Naive B cell (primary cell): ENCODE measurements around the gene LRRC61. TPM values are rescaled to one million over a fixed set of nuclear protein-coding genes. Genes with fewer than 3 reads are reported as not detected.

Experiments
- ATAC-seq, 2 donors: fragments of 150-1000 bp; cut with Tn5 transposase; 2 replicates each; pipeline ENCODE4 v1.10.0; 2021; ENCODE audit warnings: low read depth in 2 of 2, mild to moderate bottlenecking in 2 of 2, moderate library complexity in 2 of 2
- DNase-seq: peaks from one replicate; pipeline ENCODE4 v3.0.0; 2022
- H3K27ac Mint-ChIP-seq, 6 donors: one replicate each; pipeline ENCODE4 v1.8.0; 2020 to 2022; ENCODE audit warnings: mild to moderate bottlenecking in 6 of 6, mixed read lengths in 6 of 6, moderate library complexity in 5 of 6, inconsistent platforms in 2 of 6
- H3K27me3 Mint-ChIP-seq, 3 donors: one replicate each; pipeline ENCODE4 v1.8.0; 2021 to 2022; ENCODE audit warnings: mixed read lengths in 3 of 3, mild to moderate bottlenecking in 1 of 3
- H3K36me3 Mint-ChIP-seq, 2 donors: one replicate each; pipeline ENCODE4 v1.8.0; 2020 to 2022; ENCODE audit warnings: mixed read lengths in 2 of 2, inconsistent platforms in 1 of 2, mild to moderate bottlenecking in 1 of 2
- H3K4me1 Mint-ChIP-seq, 3 donors: one replicate each; pipeline ENCODE4 v1.8.0; 2020 to 2022; ENCODE audit warnings: mixed read lengths in 3 of 3, inconsistent platforms in 1 of 3, mild to moderate bottlenecking in 1 of 3, moderate library complexity in 1 of 3
- H3K4me3 Mint-ChIP-seq, 8 donors: one replicate each; pipeline ENCODE4 v1.8.0; 2020 to 2022; ENCODE audit warnings: mild to moderate bottlenecking in 8 of 8, mixed read lengths in 8 of 8, moderate library complexity in 8 of 8, inconsistent platforms in 2 of 8
- H3K9me3 Mint-ChIP-seq, 7 donors: one replicate each; pipeline ENCODE4 v1.8.0; 2020 to 2022; ENCODE audit warnings: mixed read lengths in 7 of 7, mild to moderate bottlenecking in 5 of 7, inconsistent platforms in 2 of 7, moderate library complexity in 1 of 7
- polyA plus RNA-seq, 6 donors: library from polyadenylated mRNA; unstranded; fragments of 300-500 nt; fragmentation: Illumina TruSeq; gene quantifications; one replicate each; pipeline ENCODE4 v1.2.3, GENCODE V29; 2021; ENCODE audit warnings: low read depth in 6 of 6

LRRC61 gene
- polyA plus RNA-seq, 6 donors from 2014 or later: 15.2 to 28.6 (median 25.4) TPM

- Mint-ChIP-seq H3K4me3 (peak overlapping the region in 4 of 8 donors; percentile 10 to 82 (median 80)), H3K27ac (peak overlapping the region; percentile 26 to 82 (median 56)), H3K4me1 (peaks cover 28 to 32% (median 31%) of the 10 kb centered on the region in 3 donors), H3K36me3 (no peaks in the 10 kb centered on the region), H3K27me3 (no peaks in the 10 kb centered on the region), H3K9me3 (no peaks in the 10 kb centered on the region)
- DNase-seq (peak; percentile 56), ATAC-seq (peak; percentile 82 to 89)
Observed at GRCh38 chr7:150357270-150357669, 34.1 kb downstream of the LRRC61 start.

- Mint-ChIP-seq H3K36me3 (no peaks in the 10 kb centered on the region), H3K27ac (peak overlapping the region in 5 of 6 donors; percentile 54 to 88 (median 77)), H3K4me3 (peak overlapping the region in 2 of 8 donors; percentile 10 to 80), H3K4me1 (peaks cover 34 to 37% (median 37%) of the 10 kb centered on the region in 3 donors), H3K27me3 (no peaks in the 10 kb centered on the region), H3K9me3 (no peaks in the 10 kb centered on the region)
- peak in 1 of 2 donors; percentile 3 for ATAC-seq
- no peak for DNase-seq
Observed at GRCh38 chr7:150357771-150358427, 34.7 kb downstream of the LRRC61 start.

GRCh38 chr7:150358433-150358832, 35.3 kb downstream of the LRRC61 start:
- no peaks in the 10 kb centered on the region for H3K27me3 Mint-ChIP-seq
- H3K27ac Mint-ChIP-seq: peak overlapping the region in 4 of 6 donors; percentile 24 to 98 (median 82)
- no peak overlapping the region for H3K4me3 Mint-ChIP-seq
- no peaks in the 10 kb centered on the region for H3K9me3 Mint-ChIP-seq
- ATAC-seq (no peak), DNase-seq (no peak)
- no peaks in the 10 kb centered on the region for H3K36me3 Mint-ChIP-seq
- peaks cover 39 to 43% (median 40%) of the 10 kb centered on the region in 3 donors for H3K4me1 Mint-ChIP-seq

GRCh38 chr7:150358988-150359621, 36.0 kb downstream of the LRRC61 start:
- ATAC-seq (no peak), DNase-seq (no peak)
- H3K4me1 Mint-ChIP-seq: peaks cover 45 to 50% (median 46%) of the 10 kb centered on the region in 3 donors
- H3K9me3 Mint-ChIP-seq: no peaks in the 10 kb centered on the region
- H3K27ac Mint-ChIP-seq: peak overlapping the region in 2 of 6 donors; percentile 88 to 98
- H3K4me3 Mint-ChIP-seq: no peak overlapping the region
- H3K36me3 Mint-ChIP-seq: no peaks in the 10 kb centered on the region
- H3K27me3 Mint-ChIP-seq: no peaks in the 10 kb centered on the region

GRCh38 chr7:150359622-150360362, 36.6 kb downstream of the LRRC61 start:
- H3K9me3 Mint-ChIP-seq: no peaks in the 10 kb centered on the region
- peak overlapping the region in 4 of 6 donors; percentile 79 to 98 (median 87) for H3K27ac Mint-ChIP-seq
- ATAC-seq (no peak), DNase-seq (no peak)
- H3K4me3 Mint-ChIP-seq: no peak overlapping the region
- no peaks in the 10 kb centered on the region for H3K27me3 Mint-ChIP-seq
- H3K4me1 Mint-ChIP-seq: peaks cover 47 to 56% (median 49%) of the 10 kb centered on the region in 3 donors
- no peaks in the 10 kb centered on the region for H3K36me3 Mint-ChIP-seq

GRCh38 chr7:150360363-150361058, 37.4 kb downstream of the LRRC61 start:
- H3K36me3 Mint-ChIP-seq: no peaks in the 10 kb centered on the region
- H3K27ac Mint-ChIP-seq: peak overlapping the region in 4 of 6 donors; percentile 34 to 88 (median 82)
- no peaks in the 10 kb centered on the region for H3K27me3 Mint-ChIP-seq
- DNase-seq (no peak), ATAC-seq (no peak)
- H3K9me3 Mint-ChIP-seq: no peaks in the 10 kb centered on the region
- H3K4me1 Mint-ChIP-seq: peaks cover 48 to 64% (median 56%) of the 10 kb centered on the region in 3 donors
- no peak overlapping the region for H3K4me3 Mint-ChIP-seq

GRCh38 chr7:150361402-150361801, 38.2 kb downstream of the LRRC61 start:
- Mint-ChIP-seq H3K27me3 (no peaks in the 10 kb centered on the region), H3K4me3 (peak overlapping the region in 1 of 8 donors; percentile 83), H3K27ac (peak overlapping the region in 4 of 6 donors; percentile 35 to 84 (median 50)), H3K36me3 (no peaks in the 10 kb centered on the region), H3K9me3 (no peaks in the 10 kb centered on the region), H3K4me1 (peaks cover 54 to 70% (median 64%) of the 10 kb centered on the region in 3 donors)
- ATAC-seq (no peak), DNase-seq (no peak)

- Mint-ChIP-seq H3K36me3 (no peaks in the 10 kb centered on the region), H3K27me3 (no peaks in the 10 kb centered on the region), H3K4me1 (peaks cover 52 to 71% (median 67%) of the 10 kb centered on the region in 3 donors), H3K9me3 (no peaks in the 10 kb centered on the region), H3K27ac (peak overlapping the region in 5 of 6 donors; percentile 35 to 84 (median 56)), H3K4me3 (peak overlapping the region in 4 of 8 donors; percentile 30 to 83 (median 56))
- DNase-seq (no peak), ATAC-seq (no peak)
Observed at GRCh38 chr7:150361807-150362621, 38.9 kb downstream of the LRRC61 start.

- H3K27ac Mint-ChIP-seq: peak overlapping the region in 5 of 6 donors; percentile 44 to 100 (median 100)
- ATAC-seq: no peak
- DNase-seq: no peak
- H3K9me3 Mint-ChIP-seq: no peaks in the 10 kb centered on the region
- H3K27me3 Mint-ChIP-seq: no peaks in the 10 kb centered on the region
- peak overlapping the region in 2 of 8 donors; percentile 57 to 77 for H3K4me3 Mint-ChIP-seq
- no peaks in the 10 kb centered on the region for H3K36me3 Mint-ChIP-seq
- peaks cover 46 to 70% (median 68%) of the 10 kb centered on the region in 3 donors for H3K4me1 Mint-ChIP-seq
Observed at GRCh38 chr7:150363370-150363769, 40.2 kb downstream of the LRRC61 start.

GRCh38 chr7:150363872-150364271, 40.7 kb downstream of the LRRC61 start:
- Mint-ChIP-seq H3K27ac (peak overlapping the region; percentile 75 to 100 (median 100)), H3K36me3 (no peaks in the 10 kb centered on the region), H3K4me3 (peak overlapping the region in 7 of 8 donors; percentile 29 to 79 (median 53)), H3K27me3 (no peaks in the 10 kb centered on the region), H3K9me3 (no peaks in the 10 kb centered on the region), H3K4me1 (peaks cover 45 to 70% (median 68%) of the 10 kb centered on the region in 3 donors)
- peak; percentile 62 for DNase-seq
- ATAC-seq: peak; percentile 13 to 16

- H3K27ac Mint-ChIP-seq: peak overlapping the region; percentile 100
- H3K4me3 Mint-ChIP-seq: peak overlapping the region in 5 of 8 donors; percentile 62 to 90 (median 82)
- H3K9me3 Mint-ChIP-seq: no peaks in the 10 kb centered on the region
- H3K36me3 Mint-ChIP-seq: no peaks in the 10 kb centered on the region
- H3K4me1 Mint-ChIP-seq: peaks cover 39 to 80% (median 73%) of the 10 kb centered on the region in 3 donors
- H3K27me3 Mint-ChIP-seq: no peaks in the 10 kb centered on the region
- ATAC-seq (no peak), DNase-seq (no peak)
Observed at GRCh38 chr7:150365194-150365593, 42.0 kb downstream of the LRRC61 start.

GRCh38 chr7:150365673-150366398, 42.7 kb downstream of the LRRC61 start:
- Mint-ChIP-seq H3K4me3 (peak overlapping the region; percentile 62 to 90 (median 82)), H3K9me3 (no peaks in the 10 kb centered on the region), H3K36me3 (no peaks in the 10 kb centered on the region), H3K4me1 (peaks cover 43 to 85% (median 78%) of the 10 kb centered on the region in 3 donors), H3K27me3 (no peaks in the 10 kb centered on the region), H3K27ac (peak overlapping the region; percentile 100)
- peak; percentile 53 to 57 for ATAC-seq
- peak; percentile 82 for DNase-seq
